ENCODE data around the gene CUEDC1. TPM values are rescaled to one million over a fixed set of nuclear protein-coding genes. Genes with fewer than 3 reads are reported as not detected.

The CUEDC1 gene
- polyA plus RNA-seq, 2 of the 4 experiments (the other 2 are of a cell fraction): 44.3 to 90.6 TPM

DNA sequence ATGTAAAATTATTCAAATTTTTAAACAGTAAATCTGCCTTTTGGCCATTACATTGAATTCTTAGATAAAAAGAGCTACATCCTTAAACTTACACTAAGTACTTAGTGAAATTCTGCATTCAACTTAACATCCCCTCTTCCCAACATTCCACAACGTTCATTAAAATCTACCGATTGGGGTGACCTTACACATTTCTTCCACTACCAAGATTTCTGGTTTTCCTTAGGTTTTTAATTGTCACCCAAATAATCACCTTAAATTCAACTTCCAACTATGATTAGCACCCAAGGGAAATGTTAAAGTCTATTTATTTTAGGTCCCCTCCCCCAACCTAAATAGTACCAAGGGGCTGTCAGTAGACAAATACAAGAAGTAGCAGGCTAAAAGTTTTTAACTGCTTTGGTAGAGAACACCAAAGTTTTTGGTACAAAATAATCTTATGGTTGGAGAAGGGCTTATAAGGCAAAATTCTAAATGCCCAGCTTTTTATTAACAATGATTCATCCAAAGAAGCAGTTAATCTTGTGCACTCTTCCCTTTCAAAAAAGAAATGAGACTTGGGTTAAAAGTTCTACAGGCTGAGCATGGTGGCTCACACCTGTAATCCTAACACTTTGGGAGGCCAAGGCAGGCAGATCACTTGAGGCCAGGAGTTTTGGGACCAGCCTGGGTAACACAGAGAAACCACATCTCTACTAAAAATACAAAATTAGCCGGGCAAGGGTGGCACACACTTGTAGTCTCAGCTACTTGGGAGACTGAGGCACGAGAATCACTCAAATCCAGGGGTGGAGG lies 47.1 kb upstream of the CUEDC1 start (continued):
- no peak for TF ChIP-seq REST (IDR thresholded peaks at IDR 0.05)

DNA sequence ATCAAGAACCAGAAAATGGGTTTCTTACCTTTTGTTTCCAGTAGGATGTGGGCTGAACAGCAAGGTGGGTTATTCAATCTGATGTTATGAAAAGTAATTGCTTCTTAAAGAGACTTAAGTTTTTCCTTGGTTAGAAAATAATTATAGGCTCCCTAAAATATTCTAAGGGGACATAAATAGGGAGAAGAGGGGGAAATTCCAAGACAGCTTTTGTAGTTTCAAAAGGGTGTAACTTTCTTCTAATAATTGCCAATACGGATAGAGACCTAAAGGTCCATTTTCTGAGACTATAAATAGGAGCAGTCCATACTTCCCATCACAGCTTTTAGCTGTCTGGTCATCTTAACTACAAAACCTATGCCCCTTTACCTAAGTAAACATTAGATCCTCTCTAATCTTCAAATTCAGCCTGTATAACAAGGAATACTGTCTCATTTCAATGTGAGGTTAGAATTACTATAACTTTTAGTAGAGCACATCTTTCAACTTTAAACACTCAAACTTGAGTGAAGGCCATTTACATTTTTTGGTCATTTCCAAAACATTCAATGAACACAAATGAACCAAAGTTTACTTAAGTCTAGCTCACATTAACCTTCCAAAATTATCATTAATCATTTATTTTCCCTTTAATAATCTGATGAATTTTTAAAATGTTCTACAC lies 46.4 kb upstream of the CUEDC1 start:
- ATAC-seq (no peak), DNase-seq (ENCODE audit: low read depth in 1 of 2, low spot score in 1 of 2) (no peak), FAIRE-seq (no peak)
- Histone ChIP-seq H3K4me1 (peaks cover 63% of the 10 kb centered on the region), H3K9me3 (no peaks in the 10 kb centered on the region), H3K27ac (no peak overlapping the region), H3K4me2 (peak overlapping the region; percentile 89), H3K4me3 (no peak overlapping the region)
- WGBS (ENCODE audit: missing lambda C conversion rate): 28% methylated on average over 1 of the region's 1 CpG
- ChIA-PET CTCF (interaction anchor here (0.6 to 26.3 kb wide), 11 partner anchors 7 to 1026 kb away, joined by 3 to 1377 read pairs (median 12); partner anchors contain the start of genes CUEDC1, MRPS23 and VEZF1), POLR2A (interaction anchor here (0.7 to 3.6 kb wide), 3 partner anchors 54 to 146 kb away, joined by 3 to 16 read pairs (median 8); no protein-coding TSS in a partner anchor)
- TF ChIP-seq, protein P1, sequence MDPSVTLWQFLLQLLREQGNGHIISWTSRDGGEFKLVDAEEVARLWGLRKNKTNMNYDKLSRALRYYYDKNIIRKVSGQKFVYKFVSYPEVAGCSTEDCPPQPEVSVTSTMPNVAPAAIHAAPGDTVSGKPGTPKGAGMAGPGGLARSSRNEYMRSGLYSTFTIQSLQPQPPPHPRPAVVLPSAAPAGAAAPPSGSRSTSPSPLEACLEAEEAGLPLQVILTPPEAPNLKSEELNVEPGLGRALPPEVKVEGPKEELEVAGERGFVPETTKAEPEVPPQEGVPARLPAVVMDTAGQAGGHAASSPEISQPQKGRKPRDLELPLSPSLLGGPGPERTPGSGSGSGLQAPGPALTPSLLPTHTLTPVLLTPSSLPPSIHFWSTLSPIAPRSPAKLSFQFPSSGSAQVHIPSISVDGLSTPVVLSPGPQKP (IDR thresholded peaks at IDR 0.05; ENCODE audit: low read depth, low read length): no peak
- TF ChIP-seq HOXA7 (CRISPR knock-in tag; IDR thresholded peaks at IDR 0.05) (peak; percentile 92), HOXB13 (CRISPR knock-in tag; IDR thresholded peaks at IDR 0.05; ENCODE audit: low read depth) (no peak), MAX (IDR thresholded peaks at IDR 0.05) (no peak), RARB (CRISPR knock-in tag; IDR thresholded peaks at IDR 0.05) (peak; percentile 35; the same call in 1 of the 2 replicates), TFCP2L1 (CRISPR knock-in tag; IDR thresholded peaks at IDR 0.05) (peak; percentile 15; the same call in 1 of the 2 replicates), GATA3 (IDR thresholded peaks at IDR 0.05; ENCODE audit: borderline replicate concordance) (no peak), HMGXB4 (CRISPR knock-in tag; IDR thresholded peaks at IDR 0.05; ENCODE audit: borderline replicate concordance) (peak; percentile 77; the same call in 1 of the 2 replicates), REST (IDR thresholded peaks at IDR 0.05) (0 out of 2 replicates have a peak, but pooled peaks have one; percentile 34)
